ENCODE data around the gene NR1D1.

DNA sequence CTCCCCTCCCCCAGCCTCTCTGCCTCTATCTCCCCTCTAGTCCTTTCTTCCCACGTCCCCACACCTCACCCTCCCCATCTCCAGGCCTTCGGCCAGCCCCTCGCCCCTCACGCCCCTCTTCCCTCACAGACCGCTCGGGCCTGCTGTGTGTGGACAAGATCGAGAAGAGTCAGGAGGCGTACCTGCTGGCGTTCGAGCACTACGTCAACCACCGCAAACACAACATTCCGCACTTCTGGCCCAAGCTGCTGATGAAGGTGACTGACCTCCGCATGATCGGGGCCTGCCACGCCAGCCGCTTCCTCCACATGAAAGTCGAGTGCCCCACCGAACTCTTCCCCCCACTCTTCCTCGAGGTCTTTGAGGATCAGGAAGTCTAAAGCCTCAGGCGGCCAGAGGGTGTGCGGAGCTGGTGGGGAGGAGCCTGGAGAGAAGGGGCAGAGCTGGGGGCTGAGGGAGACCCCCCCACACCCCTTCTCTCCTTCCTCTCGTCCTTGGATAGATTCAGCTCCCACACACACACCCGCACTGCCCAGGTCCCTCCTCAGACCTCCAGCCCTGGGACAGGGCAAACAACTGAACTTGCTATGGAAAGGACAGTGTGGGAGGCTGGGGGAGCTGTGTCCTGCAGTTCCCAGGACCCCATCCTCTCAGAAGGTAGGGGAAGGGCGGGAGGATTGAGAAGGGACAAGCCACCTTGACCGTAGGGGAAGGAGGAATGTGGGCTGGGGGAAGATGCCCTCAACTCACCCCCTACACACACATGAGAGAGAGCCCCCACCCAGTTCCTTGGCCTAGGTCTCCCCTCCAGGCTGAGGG is 11.1 kb downstream of the NR1D1 start:
- TF ChIP-seq, protein P1, sequence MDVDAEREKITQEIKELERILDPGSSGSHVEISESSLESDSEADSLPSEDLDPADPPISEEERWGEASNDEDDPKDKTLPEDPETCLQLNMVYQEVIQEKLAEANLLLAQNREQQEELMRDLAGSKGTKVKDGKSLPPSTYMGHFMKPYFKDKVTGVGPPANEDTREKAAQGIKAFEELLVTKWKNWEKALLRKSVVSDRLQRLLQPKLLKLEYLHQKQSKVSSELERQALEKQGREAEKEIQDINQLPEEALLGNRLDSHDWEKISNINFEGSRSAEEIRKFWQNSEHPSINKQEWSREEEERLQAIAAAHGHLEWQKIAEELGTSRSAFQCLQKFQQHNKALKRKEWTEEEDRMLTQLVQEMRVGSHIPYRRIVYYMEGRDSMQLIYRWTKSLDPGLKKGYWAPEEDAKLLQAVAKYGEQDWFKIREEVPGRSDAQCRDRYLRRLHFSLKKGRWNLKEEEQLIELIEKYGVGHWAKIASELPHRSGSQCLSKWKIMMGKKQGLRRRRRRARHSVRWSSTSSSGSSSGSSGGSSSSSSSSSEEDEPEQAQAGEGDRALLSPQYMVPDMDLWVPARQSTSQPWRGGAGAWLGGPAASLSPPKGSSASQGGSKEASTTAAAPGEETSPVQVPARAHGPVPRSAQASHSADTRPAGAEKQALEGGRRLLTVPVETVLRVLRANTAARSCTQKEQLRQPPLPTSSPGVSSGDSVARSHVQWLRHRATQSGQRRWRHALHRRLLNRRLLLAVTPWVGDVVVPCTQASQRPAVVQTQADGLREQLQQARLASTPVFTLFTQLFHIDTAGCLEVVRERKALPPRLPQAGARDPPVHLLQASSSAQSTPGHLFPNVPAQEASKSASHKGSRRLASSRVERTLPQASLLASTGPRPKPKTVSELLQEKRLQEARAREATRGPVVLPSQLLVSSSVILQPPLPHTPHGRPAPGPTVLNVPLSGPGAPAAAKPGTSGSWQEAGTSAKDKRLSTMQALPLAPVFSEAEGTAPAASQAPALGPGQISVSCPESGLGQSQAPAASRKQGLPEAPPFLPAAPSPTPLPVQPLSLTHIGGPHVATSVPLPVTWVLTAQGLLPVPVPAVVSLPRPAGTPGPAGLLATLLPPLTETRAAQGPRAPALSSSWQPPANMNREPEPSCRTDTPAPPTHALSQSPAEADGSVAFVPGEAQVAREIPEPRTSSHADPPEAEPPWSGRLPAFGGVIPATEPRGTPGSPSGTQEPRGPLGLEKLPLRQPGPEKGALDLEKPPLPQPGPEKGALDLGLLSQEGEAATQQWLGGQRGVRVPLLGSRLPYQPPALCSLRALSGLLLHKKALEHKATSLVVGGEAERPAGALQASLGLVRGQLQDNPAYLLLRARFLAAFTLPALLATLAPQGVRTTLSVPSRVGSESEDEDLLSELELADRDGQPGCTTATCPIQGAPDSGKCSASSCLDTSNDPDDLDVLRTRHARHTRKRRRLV (CRISPR knock-in tag; IDR thresholded peaks at IDR 0.05) = no peak
- TF ChIP-seq, protein P2, sequence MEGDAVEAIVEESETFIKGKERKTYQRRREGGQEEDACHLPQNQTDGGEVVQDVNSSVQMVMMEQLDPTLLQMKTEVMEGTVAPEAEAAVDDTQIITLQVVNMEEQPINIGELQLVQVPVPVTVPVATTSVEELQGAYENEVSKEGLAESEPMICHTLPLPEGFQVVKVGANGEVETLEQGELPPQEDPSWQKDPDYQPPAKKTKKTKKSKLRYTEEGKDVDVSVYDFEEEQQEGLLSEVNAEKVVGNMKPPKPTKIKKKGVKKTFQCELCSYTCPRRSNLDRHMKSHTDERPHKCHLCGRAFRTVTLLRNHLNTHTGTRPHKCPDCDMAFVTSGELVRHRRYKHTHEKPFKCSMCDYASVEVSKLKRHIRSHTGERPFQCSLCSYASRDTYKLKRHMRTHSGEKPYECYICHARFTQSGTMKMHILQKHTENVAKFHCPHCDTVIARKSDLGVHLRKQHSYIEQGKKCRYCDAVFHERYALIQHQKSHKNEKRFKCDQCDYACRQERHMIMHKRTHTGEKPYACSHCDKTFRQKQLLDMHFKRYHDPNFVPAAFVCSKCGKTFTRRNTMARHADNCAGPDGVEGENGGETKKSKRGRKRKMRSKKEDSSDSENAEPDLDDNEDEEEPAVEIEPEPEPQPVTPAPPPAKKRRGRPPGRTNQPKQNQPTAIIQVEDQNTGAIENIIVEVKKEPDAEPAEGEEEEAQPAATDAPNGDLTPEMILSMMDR (CRISPR knock-in tag; IDR thresholded peaks at IDR 0.05) = no peak
